ENCODE results near the gene LGALS7B.

GRCh38 chr19:38806371-38806770 lies 17.4 kb downstream of the LGALS7B start:
- TF ChIP-seq CTCF (IDR thresholded peaks at IDR 0.05; ENCODE audit: low read depth, low read length, poor library complexity, severe bottlenecking) (no peak), EZH2phosphoT487 (IDR thresholded peaks at IDR 0.05; ENCODE audit: borderline replicate concordance, low read length) (no peak)
